Cardiac septum (tissue), 1 donor: Measurements from ENCODE around the gene MIB2. TPM values are rescaled to one million over a fixed set of nuclear protein-coding genes. Genes with fewer than 3 reads are reported as not detected.

Experiments
- DNase-seq: peaks from one replicate; pipeline ENCODE4 v3.0.0-alpha.2; 2020; ENCODE audit warnings: low spot score
- intact Hi-C: fragments of 100-400 bp; cut with DNase I; formaldehyde crosslinking; loops from one replicate; pipeline ENCODE4 v1.14.0; 2022
- total RNA-seq: library from RNA; stranded (reverse); fragmentation: NEBNext Ultra II Directional; extraction: Animal tissue kit (Norgen Biotek cat#: 25700); gene quantifications from one replicate; pipeline ENCODE4 v1.2.1, GENCODE V29; 2021
- donor health status: DM: no; HTN: no; CAD: no.

Gene MIB2
- total RNA-seq, 1 donor from 2014 or later: 82.4 TPM

GRCh38 chr1:1596493-1597274 lies 18.6 kb upstream of the MIB2 start:
- no peak for DNase-seq
- intact Hi-C loops: no loop called here

GRCh38 chr1:1597275-1597930 lies 17.9 kb upstream of the MIB2 start:
- DNase-seq: no peak
- intact Hi-C loops: no loop called here

- DNase-seq: no peak
Observed at GRCh38 chr1:1598051-1598719, 17.1 kb upstream of the MIB2 start.

GRCh38 chr1:1598720-1599029 lies 16.6 kb upstream of the MIB2 start:
- intact Hi-C loops: no loop called here
- no peak for DNase-seq

More at GRCh38 chr1:1598051-1598719, 17.1 kb upstream of the MIB2 start:
- intact Hi-C loops: no loop called here

- DNase-seq: no peak
- intact Hi-C loops: no loop called here
Observed at GRCh38 chr1:1599030-1599934, 16.0 kb upstream of the MIB2 start.

GRCh38 chr1:1599935-1600860 lies 15.1 kb upstream of the MIB2 start, which contains the start of gene FNDC10:
TSS of gene FNDC10 (minus strand) at chr1:1600135. CDS start at chr1:1600015, 120 bp downstream.
- intact Hi-C loops: no loop called here
- no peak for DNase-seq

- intact Hi-C loops: no loop called here
- no peak for DNase-seq
Observed at GRCh38 chr1:1600861-1601563, 14.3 kb upstream of the MIB2 start.

- intact Hi-C loops: no loop called here
- DNase-seq: no peak
Observed at GRCh38 chr1:1601564-1602303, 13.6 kb upstream of the MIB2 start.

GRCh38 chr1:1602304-1602967 lies 12.9 kb upstream of the MIB2 start:
- no peak for DNase-seq
- intact Hi-C loops: no loop called here

GRCh38 chr1:1602968-1603506 lies 12.3 kb upstream of the MIB2 start:
- intact Hi-C loops: no loop called here
- DNase-seq: no peak

GRCh38 chr1:1603671-1604373 lies 11.5 kb upstream of the MIB2 start:
- DNase-seq: no peak
- intact Hi-C loops: no loop called here

- DNase-seq: no peak
- intact Hi-C loops: no loop called here
Observed at GRCh38 chr1:1604374-1605033, 10.8 kb upstream of the MIB2 start.

- intact Hi-C loops: no loop called here
- DNase-seq: no peak
Observed at GRCh38 chr1:1605034-1605591, 10.2 kb upstream of the MIB2 start.

- intact Hi-C loops: no loop called here
- DNase-seq: no peak
Observed at GRCh38 chr1:1605724-1606123, 9.6 kb upstream of the MIB2 start.

GRCh38 chr1:1606232-1606631 lies 9.1 kb upstream of the MIB2 start:
- intact Hi-C loops: no loop called here
- DNase-seq: no peak
